ENCODE measurements around the gene CCDC27.

The CCDC27 gene

DNA sequence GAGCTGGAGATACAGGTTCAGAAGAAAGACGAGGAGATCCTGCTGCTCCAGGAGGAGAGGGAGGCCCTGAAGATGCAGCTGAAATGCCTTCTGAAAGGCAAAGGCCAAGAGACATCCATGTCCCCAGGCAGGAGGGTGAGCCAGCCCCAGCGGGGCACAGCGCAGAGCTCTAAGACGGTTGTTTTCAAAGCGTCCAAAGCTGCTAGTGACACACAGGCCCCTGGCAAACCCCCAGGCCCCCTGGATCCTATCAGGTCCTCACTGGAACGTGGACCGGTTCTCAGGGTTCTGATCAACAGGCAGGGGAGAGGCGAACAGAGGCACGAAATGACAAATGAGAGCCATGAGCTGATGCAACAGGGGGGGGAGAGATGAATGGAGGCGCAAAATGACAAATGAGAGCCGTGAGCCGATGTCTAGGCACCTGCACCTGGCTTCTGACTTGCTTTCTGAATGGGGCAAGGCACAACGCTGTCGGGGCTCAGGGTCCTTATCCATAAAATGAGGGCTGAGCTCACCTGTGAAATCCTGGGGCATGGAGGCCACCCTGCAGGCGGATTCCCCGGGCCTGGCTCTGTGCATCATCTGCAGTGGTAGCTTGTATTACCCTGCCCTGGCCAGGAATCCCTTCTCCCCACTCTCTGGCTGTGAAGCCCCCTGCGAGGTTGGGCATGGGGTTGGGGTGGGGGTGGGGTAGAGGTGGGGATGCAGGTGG is 9.2 kb downstream of the CCDC27 start:
- FAIRE-seq, result no peak

- FAIRE-seq, result no peak
Observed at GRCh38 chr1:3762151-3762872, 10.1 kb downstream of the CCDC27 start.

DNA sequence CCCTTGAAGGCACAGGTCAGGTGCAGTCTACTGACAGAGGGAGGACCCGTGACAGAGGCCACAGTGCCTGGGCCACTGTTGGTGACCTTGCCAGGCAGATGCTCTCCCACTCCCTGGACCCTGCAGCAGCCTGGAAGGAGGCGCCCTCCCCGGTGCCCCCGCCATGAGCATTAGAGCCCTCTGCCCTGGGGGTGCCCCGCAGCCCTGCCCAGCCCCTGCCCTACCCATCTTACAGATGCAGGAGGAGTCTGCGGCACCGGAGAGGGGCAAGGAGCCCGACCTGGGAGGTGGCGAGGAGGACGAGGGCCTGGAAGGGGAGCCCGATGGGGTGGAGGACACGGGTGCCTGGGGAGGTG is 10.6 kb downstream of the CCDC27 start:
- FAIRE-seq, result no peak

GRCh38 chr1:3763351-3764125 is 11.3 kb downstream of the CCDC27 start:
- FAIRE-seq, result no peak

GRCh38 chr1:3767328-3767925 is 15.2 kb downstream of the CCDC27 start:
- FAIRE-seq, result no peak

DNA sequence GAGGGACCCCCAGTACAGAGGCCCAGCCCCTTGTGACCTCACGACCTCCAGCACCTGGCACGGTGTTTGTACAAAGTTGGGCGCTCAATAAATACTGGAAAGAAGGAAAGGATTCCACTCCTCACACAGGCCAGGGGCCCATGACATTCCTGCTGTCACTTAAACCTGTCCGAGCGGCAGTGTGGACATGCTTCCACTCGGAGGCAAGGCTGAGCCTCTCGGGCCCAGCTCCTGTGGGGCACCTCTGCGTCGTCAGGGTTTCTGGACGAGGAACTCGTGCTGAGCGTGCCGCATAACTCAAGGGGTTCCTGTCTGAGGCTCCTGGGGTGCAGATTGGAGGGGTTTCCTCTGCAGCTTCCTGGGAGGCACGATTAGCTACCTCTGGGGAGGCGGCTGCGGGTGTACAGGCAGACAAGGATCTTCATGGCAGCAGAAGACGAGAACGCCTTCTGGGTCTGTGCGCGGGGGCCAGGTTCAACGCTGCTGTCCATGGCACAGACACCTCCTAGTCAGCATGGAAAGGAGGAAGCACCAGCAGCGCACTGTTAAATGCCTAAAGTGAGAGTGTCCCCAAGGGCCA is 16.7 kb downstream of the CCDC27 start:
- no peak for FAIRE-seq

DNA sequence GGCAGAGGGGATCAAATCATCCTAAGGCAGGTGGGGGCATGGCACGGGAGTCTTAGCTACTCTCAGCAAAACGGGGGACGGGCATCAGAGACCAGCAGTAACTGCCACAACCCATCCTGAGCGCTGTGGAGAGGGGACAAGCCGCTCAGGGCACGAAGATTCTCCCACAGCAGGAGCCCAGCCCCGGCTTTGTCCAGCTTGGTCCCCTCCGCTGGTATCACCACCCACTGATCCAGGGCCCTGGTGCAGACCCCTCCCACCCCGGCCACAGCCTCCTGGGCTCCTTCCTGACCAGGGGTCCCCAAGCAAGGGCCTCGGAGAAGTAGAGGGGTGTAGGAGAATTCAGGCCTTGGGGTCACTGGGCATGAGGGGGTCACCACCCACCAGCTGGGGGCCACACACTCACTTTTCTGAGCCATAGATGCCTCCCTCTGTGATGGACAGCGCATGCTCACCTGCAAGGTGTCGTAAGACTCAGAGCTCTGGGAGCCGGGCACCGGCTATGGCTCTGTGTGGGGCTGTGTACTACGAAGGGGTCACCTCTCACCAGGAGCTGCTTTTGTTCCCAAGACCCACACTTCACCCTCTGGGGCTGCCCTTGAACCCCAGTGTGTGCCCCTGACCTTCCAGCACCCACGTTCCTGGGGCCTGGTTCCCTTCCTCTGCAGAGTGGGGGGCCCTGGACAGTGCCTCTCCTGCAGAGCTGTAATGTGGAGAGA is 18.0 kb downstream of the CCDC27 start:
- no peak for FAIRE-seq

DNA sequence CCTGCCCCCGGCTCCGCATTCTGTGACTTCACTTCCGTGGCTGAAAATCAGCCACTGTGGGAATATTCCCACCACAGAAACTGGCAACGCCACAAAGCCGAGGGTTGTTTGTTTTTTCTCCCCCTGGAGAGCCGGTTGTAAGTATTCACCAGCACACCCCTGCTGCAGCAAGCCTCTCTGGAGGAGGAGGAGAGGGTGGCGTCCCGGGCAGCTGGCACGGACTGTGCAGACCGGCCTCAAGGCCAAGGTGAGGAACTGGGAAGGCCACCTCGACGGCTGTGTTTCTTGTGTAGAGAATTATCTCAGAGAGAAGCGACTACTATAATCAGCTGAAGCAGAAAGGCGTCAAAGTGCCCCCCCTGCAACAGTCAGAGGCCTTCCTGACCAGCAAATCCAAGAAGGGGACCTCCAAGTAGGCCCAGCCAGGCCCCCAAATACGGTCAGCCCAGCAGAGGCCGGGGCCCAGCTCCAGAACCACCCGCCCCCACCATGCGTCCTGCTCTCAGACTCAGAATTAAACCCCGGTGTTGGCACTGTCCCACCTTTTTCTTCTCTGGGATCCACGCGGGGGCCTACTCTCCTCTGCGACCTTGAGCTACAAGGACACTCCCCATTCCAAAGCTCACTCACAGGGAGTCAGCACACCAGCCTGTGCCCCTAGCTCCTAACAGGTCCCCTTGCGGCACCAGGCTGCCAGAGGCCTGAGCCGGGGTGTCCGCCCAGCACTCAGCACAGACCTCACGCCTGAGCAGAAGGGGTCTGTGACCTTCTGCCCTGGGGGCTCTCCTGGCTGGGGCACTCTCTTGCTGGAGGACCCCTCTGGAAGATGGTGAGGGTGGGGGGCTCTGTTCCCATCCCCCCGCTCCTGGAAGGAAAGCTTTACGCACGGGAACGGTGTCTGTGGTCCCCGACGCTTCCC is 19.1 kb downstream of the CCDC27 start:
- FAIRE-seq, result no peak

DNA sequence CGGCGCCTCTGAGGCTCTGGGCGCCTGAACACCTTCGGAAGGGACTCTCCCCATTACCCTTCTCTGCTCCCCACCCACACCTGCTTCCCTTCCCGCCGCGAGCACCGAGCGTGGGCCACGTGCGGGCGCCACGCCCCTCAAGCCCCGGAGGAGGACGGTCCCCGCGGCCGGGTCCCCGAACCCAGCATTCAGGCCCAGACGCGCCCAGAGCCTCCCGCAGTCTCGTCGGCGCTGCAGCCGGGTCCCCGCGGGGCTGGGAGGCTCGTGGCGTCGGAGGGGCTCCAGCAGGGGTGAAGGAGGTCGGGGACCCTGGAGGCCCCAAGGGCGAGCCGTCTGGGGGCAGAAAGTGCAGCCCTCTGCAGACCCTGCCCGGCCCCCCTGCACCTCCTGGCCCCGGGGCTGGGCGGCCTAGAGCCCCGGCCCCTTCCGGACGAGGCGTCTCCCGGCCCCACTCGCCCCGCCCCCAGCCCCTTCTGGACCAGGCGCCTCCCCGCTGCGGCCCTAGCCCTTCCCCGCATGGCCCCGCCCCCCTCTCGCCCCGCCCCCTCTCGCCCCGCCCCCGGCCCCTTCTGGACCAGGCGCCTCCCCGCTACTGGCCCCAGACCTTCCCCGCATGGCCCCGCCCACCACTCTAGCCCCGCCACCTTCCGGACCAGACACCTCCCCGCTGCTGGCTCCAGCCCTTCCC is 19.9 kb downstream of the CCDC27 start:
- no peak for FAIRE-seq

DNA sequence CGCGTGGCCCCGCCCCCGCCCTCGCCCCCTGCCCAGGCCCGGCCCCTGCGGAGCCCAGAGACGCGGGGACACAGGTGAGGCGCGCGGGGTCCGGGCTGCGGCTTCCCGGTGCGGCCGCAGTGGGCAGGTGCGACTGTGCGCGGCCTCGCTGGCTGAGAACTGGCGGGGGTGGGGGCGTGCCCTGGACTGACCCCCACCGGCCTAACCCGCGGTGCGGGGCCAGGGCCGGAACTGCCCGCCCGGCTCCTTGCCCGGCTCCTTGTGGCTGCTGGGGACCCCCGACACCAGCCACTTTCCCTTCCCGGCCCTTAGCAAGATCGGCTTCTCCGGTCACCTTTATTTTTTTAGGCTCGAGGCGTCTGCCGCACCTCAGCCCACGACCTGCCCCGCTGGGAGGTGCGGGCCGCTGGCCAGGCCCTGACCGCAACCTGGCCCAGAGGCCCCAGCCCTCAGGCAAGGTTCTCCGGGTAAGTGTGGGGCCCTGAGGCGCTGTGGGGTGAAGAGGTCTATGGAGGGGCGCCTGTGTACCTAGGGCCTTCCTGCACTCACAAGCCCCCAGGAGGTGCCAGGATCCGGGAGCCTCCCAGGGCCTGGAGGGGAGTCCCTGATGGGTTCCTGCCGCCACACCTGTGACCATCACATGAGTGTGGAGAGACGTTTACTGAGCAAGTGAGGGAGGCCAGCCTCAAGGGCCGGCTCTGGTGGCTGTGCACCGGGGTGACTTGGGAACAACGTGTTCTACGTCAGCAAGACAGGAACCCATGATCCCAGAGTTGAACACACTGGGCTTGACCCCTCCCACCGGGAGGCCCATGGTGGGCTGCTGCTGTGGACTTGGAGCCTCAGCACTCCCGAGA is 20.7 kb downstream of the CCDC27 start, which contains the start of gene SMIM1:
SMIM1 (plus strand) TSS at position 35 of the 857 bp plus-strand sequence. CDS start 2,625 bp downstream, outside the sequence.
- no peak for FAIRE-seq

GRCh38 chr1:3773572-3774275 is 21.5 kb downstream of the CCDC27 start:
- FAIRE-seq, result no peak

- FAIRE-seq, result no peak
Observed at GRCh38 chr1:3774276-3774945, 22.2 kb downstream of the CCDC27 start.

- no peak for FAIRE-seq
Observed at GRCh38 chr1:3774946-3775489, 22.8 kb downstream of the CCDC27 start.

- no peak for FAIRE-seq
Observed at GRCh38 chr1:3775490-3776230, 23.4 kb downstream of the CCDC27 start.

- no peak for FAIRE-seq
Observed at GRCh38 chr1:3776231-3776961, 24.1 kb downstream of the CCDC27 start.

DNA sequence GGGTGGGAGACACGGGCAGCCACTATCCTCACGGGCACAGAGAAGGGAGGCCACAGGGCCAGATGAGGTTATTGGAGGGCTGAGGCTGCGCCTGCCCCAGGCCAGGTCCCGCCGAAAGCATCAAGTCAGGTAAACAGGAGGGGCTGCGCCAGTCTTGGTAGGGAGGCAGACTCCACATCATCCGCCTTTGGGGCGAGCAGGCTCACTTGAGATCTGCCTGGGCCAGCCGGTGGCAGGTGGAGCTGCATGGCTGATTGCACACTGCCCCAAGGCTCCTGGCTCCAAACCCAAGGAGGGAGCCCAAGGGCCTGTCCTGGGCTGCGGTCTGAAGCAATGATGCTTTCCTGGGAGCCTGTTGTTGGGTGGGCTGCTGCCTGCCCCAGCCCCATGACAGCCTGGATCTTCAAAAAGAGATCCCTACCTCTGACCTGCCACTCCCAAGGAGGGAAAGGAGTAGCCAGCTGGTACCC is 24.9 kb downstream of the CCDC27 start:
- FAIRE-seq, result no peak

Measured in endometrium (tissue), 2 donors.